HEK293 (cell line): Measurements from ENCODE around the gene DLEC1.
A peak's percentile ranks its signal among the peaks of the same experiment; 100 is the strongest.

Experiments used
- ATF2 ChIP-seq: fragments of 450-650 bp; formaldehyde crosslinking; IDR thresholded peaks from 2 replicates; pipeline ENCODE4 v1.5.1; 2016; ENCODE audit warnings: missing biosample characterization, missing genetic modification characterization, low read depth
- EGR2 ChIP-seq: fragments of 450-650 bp; formaldehyde crosslinking; IDR thresholded peaks from 2 replicates; pipeline ENCODE4 v1.5.1; 2016; ENCODE audit warnings: low read depth, missing biosample characterization, missing genetic modification characterization
- FEZF1 ChIP-seq: fragments of 450-650 bp; formaldehyde crosslinking; IDR thresholded peaks from 2 replicates; pipeline ENCODE4 v1.5.1; 2016; ENCODE audit warnings: missing biosample characterization, missing genetic modification characterization
- GFI1B ChIP-seq: fragments of 450-650 bp; formaldehyde crosslinking; IDR thresholded peaks from 2 replicates; pipeline ENCODE4 v1.5.1; 2016; ENCODE audit warnings: missing biosample characterization, missing genetic modification characterization
- GLIS1 ChIP-seq: fragments of 450-650 bp; formaldehyde crosslinking; IDR thresholded peaks from 2 replicates; pipeline ENCODE4 v1.5.1; 2016; ENCODE audit warnings: missing biosample characterization, missing genetic modification characterization
- HOXA7 ChIP-seq: sonication (generic); formaldehyde crosslinking; IDR thresholded peaks from 2 replicates; pipeline ENCODE4 v1.8.1; 2022; ENCODE audit warnings: missing genetic modification reagents, borderline replicate concordance
- KLF10 ChIP-seq: fragments of 450-650 bp; IDR thresholded peaks from 2 replicates; pipeline ENCODE4 v1.5.1; 2018; ENCODE audit warnings: missing biosample characterization, mild to moderate bottlenecking, missing genetic modification characterization
- KLF16 ChIP-seq: fragments of 450-650 bp; formaldehyde crosslinking; IDR thresholded peaks from 2 replicates; pipeline ENCODE4 v1.5.1; 2017; ENCODE audit warnings: missing biosample characterization, missing genetic modification characterization
- MYNN ChIP-seq: fragments of 450-650 bp; formaldehyde crosslinking; IDR thresholded peaks from 2 replicates; pipeline ENCODE4 v1.5.1; 2016; ENCODE audit warnings: missing biosample characterization, missing genetic modification characterization, borderline replicate concordance
- MZF1 ChIP-seq: fragments of 450-650 bp; formaldehyde crosslinking; IDR thresholded peaks from 2 replicates; pipeline ENCODE4 v1.5.1; 2017; ENCODE audit warnings: missing biosample characterization, missing genetic modification characterization, borderline replicate concordance
- OVOL3 ChIP-seq: fragments of 450-650 bp; formaldehyde crosslinking; IDR thresholded peaks from 2 replicates; pipeline ENCODE4 v1.5.1; 2016; ENCODE audit warnings: missing biosample characterization, missing genetic modification characterization
- SCRT2 ChIP-seq: fragments of 450-650 bp; formaldehyde crosslinking; IDR thresholded peaks from 2 replicates; pipeline ENCODE4 v1.5.1; 2016; ENCODE audit warnings: missing biosample characterization, missing genetic modification characterization
- WT1 ChIP-seq: fragments of 450-650 bp; formaldehyde crosslinking; IDR thresholded peaks from 2 replicates; pipeline ENCODE4 v1.5.1; 2016; ENCODE audit warnings: missing biosample characterization, missing genetic modification characterization
- ZBTB20 ChIP-seq: fragments of 450-650 bp; formaldehyde crosslinking; IDR thresholded peaks from 2 replicates; pipeline ENCODE4 v1.5.1; 2016; ENCODE audit warnings: missing biosample characterization, missing genetic modification characterization
- ZFP3 ChIP-seq: fragments of 450-650 bp; formaldehyde crosslinking; IDR thresholded peaks from 2 replicates; pipeline ENCODE4 v1.5.1; 2016; ENCODE audit warnings: low read depth, missing biosample characterization, missing genetic modification characterization
- ZFP37 ChIP-seq: fragments of 450-650 bp; formaldehyde crosslinking; IDR thresholded peaks from 2 replicates; pipeline ENCODE4 v1.5.1; 2016; ENCODE audit warnings: missing biosample characterization, missing genetic modification characterization
- ZNF112 ChIP-seq: fragments of 450-650 bp; formaldehyde crosslinking; IDR thresholded peaks from 2 replicates; pipeline ENCODE4 v1.5.0; 2017; ENCODE audit warnings: missing biosample characterization, missing genetic modification characterization
- ZNF132 ChIP-seq: fragments of 450-650 bp; formaldehyde crosslinking; IDR thresholded peaks from 2 replicates; pipeline ENCODE4 v1.5.1; 2017; ENCODE audit warnings: missing biosample characterization, missing genetic modification characterization, borderline replicate concordance
- ZNF16 ChIP-seq: fragments of 450-650 bp; formaldehyde crosslinking; IDR thresholded peaks from 2 replicates; pipeline ENCODE4 v1.5.1; 2016; ENCODE audit warnings: low read depth, missing biosample characterization, missing genetic modification characterization
- ZNF169 ChIP-seq: fragments of 450-650 bp; formaldehyde crosslinking; IDR thresholded peaks from 2 replicates; pipeline ENCODE4 v1.5.1; 2016; ENCODE audit warnings: missing biosample characterization, missing genetic modification characterization
- ZNF202 ChIP-seq: fragments of 450-650 bp; formaldehyde crosslinking; IDR thresholded peaks from 2 replicates; pipeline ENCODE4 v1.5.1; 2016; ENCODE audit warnings: missing biosample characterization, missing genetic modification characterization, borderline replicate concordance
- ZNF214 ChIP-seq: fragments of 450-650 bp; formaldehyde crosslinking; IDR thresholded peaks from 2 replicates; pipeline ENCODE4 v1.5.1; 2017; ENCODE audit warnings: missing biosample characterization, mild to moderate bottlenecking, missing genetic modification characterization, borderline replicate concordance
- ZNF24 ChIP-seq: fragments of 450-650 bp; formaldehyde crosslinking; IDR thresholded peaks from 2 replicates; pipeline ENCODE4 v1.5.1; 2016; ENCODE audit warnings: missing biosample characterization, missing genetic modification characterization
- ZNF274 ChIP-seq, 2 experiments: fragments of 200-500 bp in 1 of 2; fragments of 450-650 bp in 1 of 2; sonication (Bioruptor generic) in 1 of 2; formaldehyde crosslinking in 1 of 2; IDR thresholded peaks; 2 replicates each; pipeline versions ENCODE4 v1.5.1 to v1.6.1; 2014 to 2016; ENCODE audit warnings: borderline replicate concordance in 1 of 2, inconsistent platforms in 1 of 2, low read length in 1 of 2, missing biosample characterization in 1 of 2, missing genetic modification characterization in 1 of 2
- ZNF292 ChIP-seq: fragments of 450-650 bp; formaldehyde crosslinking; IDR thresholded peaks from 2 replicates; pipeline ENCODE4 v1.5.1; 2016; ENCODE audit warnings: low read depth, missing biosample characterization, missing genetic modification characterization, borderline replicate concordance
- ZNF324 ChIP-seq: fragments of 450-650 bp; formaldehyde crosslinking; IDR thresholded peaks from 2 replicates; pipeline ENCODE4 v1.5.1; 2016; ENCODE audit warnings: missing biosample characterization, missing genetic modification characterization
- ZNF501 ChIP-seq: fragments of 450-650 bp; formaldehyde crosslinking; IDR thresholded peaks from 2 replicates; pipeline ENCODE4 v1.5.1; 2016; ENCODE audit warnings: missing biosample characterization, missing genetic modification characterization
- ZNF600 ChIP-seq: fragments of 450-650 bp; formaldehyde crosslinking; IDR thresholded peaks from 2 replicates; pipeline ENCODE4 v1.5.1; 2016; ENCODE audit warnings: missing biosample characterization, missing genetic modification characterization
- ZNF645 ChIP-seq: fragments of 450-650 bp; formaldehyde crosslinking; IDR thresholded peaks from 2 replicates; pipeline ENCODE4; 2016; ENCODE audit warnings: missing biosample characterization, missing genetic modification characterization
- ZNF677 ChIP-seq: fragments of 450-650 bp; IDR thresholded peaks from 2 replicates; pipeline ENCODE4 v1.5.0; 2018; ENCODE audit warnings: missing biosample characterization, mild to moderate bottlenecking, missing genetic modification characterization, moderate library complexity
- ZNF768 ChIP-seq: fragments of 450-650 bp; formaldehyde crosslinking; IDR thresholded peaks from 2 replicates; pipeline ENCODE4 v1.5.1; 2018; ENCODE audit warnings: missing biosample characterization, mild to moderate bottlenecking, missing genetic modification characterization
- ZNF777 ChIP-seq: fragments of 450-650 bp; formaldehyde crosslinking; IDR thresholded peaks from 2 replicates; pipeline ENCODE4 v1.5.1; 2017; ENCODE audit warnings: missing biosample characterization, missing genetic modification characterization, borderline replicate concordance
- ZNF792 ChIP-seq: fragments of 450-650 bp; formaldehyde crosslinking; IDR thresholded peaks from 2 replicates; pipeline ENCODE4 v1.5.1; 2016; ENCODE audit warnings: missing biosample characterization, missing genetic modification characterization
- ZNF837 ChIP-seq: fragments of 450-650 bp; formaldehyde crosslinking; IDR thresholded peaks from 2 replicates; pipeline ENCODE4 v1.5.1; 2016; ENCODE audit warnings: missing biosample characterization, missing genetic modification characterization
- ZSCAN30 ChIP-seq: fragments of 450-650 bp; IDR thresholded peaks from 2 replicates; pipeline ENCODE4 v1.5.1; 2018; ENCODE audit warnings: missing biosample characterization, mild to moderate bottlenecking, missing genetic modification characterization, moderate library complexity
- TF ChIP-seq, protein P1 (sequence below): fragments of 450-650 bp; formaldehyde crosslinking; IDR thresholded peaks from 2 replicates; pipeline ENCODE4 v1.5.1; 2016; ENCODE audit warnings: missing biosample characterization, missing genetic modification characterization, low read depth

Gene DLEC1

GRCh38 chr3:38164952-38165721, 126.1 kb downstream of the DLEC1 start, which contains the start of gene OXSR1 (continued):
- TF ChIP-seq FEZF1 (peak; percentile 51; the same call in 1 of the 2 replicates), ZSCAN30 (tag by site-specific recombination) (no peak; the same call in 1 of the 2 replicates), KLF10 (tag by site-specific recombination) (peak; percentile 62), ZNF24 (peak; percentile 35; the same call in 1 of the 2 replicates), ZNF214 (tag by site-specific recombination) (no peak), ZFP3 (tag by site-specific recombination) (no peak), ZNF169 (tag by site-specific recombination) (no peak), ZFP37 (tag by site-specific recombination) (no peak), ZNF112 (tag by site-specific recombination) (no peak), GFI1B (tag by site-specific recombination) (no peak), ZNF501 (tag by site-specific recombination) (peak; percentile 8; the same call in 1 of the 2 replicates), OVOL3 (tag by site-specific recombination) (0 out of 2 replicates have a peak, but pooled peaks have one; percentile 21), SCRT2 (tag by site-specific recombination) (peak; percentile 65; the same call in 1 of the 2 replicates), ATF2 (tag by site-specific recombination) (peak; percentile 98), ZNF645 (tag by site-specific recombination) (no peak), ZNF292 (no peak), ZNF792 (tag by site-specific recombination) (no peak), ZNF837 (tag by site-specific recombination) (no peak), EGR2 (peak; percentile 77), ZBTB20 (tag by site-specific recombination) (peak; percentile 81), ZNF132 (no peak), GLIS1 (tag by site-specific recombination) (no peak), ZNF777 (no peak), ZNF202 (tag by site-specific recombination) (no peak), ZNF600 (tag by site-specific recombination) (peak; percentile 74), ZNF768 (no peak), HOXA7 (CRISPR knock-in tag) (no peak), ZNF274 (IDR thresholded peaks at IDR 0.05; ENCODE audit: low read length) (no peak), ZNF274 (tag by site-specific recombination; IDR thresholded peaks at IDR 0.05; ENCODE audit: borderline replicate concordance) (no peak), WT1 (tag by site-specific recombination) (no peak), MYNN (tag by site-specific recombination) (no peak; the same call in 1 of the 2 replicates), MZF1 (tag by site-specific recombination) (no peak), KLF16 (peak; percentile 71), ZNF16 (tag by site-specific recombination) (no peak), ZNF324 (tag by site-specific recombination) (no peak), ZNF677 (tag by site-specific recombination) (no peak)
- TF ChIP-seq, protein P1, sequence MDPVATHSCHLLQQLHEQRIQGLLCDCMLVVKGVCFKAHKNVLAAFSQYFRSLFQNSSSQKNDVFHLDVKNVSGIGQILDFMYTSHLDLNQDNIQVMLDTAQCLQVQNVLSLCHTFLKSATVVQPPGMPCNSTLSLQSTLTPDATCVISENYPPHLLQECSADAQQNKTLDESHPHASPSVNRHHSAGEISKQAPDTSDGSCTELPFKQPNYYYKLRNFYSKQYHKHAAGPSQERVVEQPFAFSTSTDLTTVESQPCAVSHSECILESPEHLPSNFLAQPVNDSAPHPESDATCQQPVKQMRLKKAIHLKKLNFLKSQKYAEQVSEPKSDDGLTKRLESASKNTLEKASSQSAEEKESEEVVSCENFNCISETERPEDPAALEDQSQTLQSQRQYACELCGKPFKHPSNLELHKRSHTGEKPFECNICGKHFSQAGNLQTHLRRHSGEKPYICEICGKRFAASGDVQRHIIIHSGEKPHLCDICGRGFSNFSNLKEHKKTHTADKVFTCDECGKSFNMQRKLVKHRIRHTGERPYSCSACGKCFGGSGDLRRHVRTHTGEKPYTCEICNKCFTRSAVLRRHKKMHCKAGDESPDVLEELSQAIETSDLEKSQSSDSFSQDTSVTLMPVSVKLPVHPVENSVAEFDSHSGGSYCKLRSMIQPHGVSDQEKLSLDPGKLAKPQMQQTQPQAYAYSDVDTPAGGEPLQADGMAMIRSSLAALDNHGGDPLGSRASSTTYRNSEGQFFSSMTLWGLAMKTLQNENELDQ = no peak
